ENCODE data around the gene LYPD6.

The LYPD6 gene

DNA sequence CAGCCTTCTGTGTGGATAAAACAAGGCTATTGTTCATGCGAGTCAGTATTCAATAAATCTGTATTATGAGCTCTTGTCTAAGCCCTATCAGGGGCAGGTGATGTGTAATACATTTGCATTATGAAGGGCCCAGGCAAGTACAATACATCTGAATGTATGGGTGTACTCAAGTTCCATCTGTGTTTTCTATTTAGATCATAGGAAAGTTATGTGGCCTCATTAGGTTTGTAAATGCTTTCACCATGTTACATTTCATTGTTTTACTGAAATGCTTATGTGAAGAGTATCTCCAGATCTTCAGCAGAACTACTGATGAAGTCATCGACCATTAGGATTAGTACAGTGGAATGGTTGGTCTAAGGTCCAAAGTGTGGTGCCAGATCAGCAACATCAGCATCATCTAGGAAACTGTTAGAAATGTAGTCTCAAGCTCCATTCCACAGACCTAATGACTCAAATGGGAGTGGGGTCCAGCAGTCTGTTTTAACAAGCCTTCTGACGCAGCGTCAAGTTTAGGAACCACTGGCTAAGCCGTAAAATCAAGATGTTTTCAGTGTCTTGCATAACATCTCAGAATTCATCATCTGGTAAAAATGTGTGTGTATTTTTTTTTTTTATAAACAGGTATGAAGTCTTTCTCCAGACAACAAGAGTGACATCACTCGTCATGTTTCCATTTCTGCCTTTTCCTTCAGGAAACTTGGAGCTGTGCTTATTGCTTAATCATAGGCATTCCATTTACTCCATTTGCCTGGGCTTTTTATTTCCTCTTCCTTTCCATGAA is 80.5 kb downstream of the LYPD6 start:
- DNase-seq, result no peak

DNA sequence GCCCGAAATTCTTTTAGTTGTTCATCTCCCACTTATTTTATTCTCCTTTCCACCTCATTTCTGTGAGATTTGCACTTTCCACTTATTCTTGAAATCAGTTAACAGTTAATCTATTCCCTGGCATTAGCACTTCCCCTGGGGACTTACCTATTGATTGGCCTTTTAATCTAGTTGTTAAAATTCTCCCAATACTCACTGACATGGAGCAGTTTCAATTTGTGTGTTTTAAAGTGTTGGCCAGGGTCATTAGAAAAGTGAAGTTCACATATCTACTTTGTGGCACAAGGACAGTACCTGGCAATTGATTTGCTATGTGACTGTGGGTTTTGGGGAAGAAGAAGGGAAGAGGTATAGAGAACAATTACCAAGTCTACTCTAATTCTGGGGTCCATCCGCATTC is 83.1 kb downstream of the LYPD6 start:
- no peak for DNase-seq

DNA sequence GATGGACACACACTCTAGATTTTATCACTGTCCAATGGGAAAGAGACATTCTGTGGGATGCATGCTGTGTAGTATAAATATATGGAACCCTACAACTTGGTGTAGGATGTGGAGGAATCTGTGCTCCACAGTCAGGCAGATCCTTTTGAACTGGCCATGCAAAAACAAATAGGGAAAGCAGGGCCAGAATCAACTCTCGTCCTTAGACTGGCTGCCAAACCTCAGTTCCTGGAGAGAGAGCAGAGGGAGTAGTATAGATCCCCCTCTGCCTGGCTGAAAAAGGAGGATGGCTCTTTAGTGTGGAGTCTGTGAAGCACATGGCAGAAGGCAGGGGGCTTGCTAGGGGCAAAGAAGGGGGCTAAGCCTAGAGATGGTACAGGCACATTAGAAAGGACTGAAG is 84.7 kb downstream of the LYPD6 start:
- DNase-seq, result no peak

DNA sequence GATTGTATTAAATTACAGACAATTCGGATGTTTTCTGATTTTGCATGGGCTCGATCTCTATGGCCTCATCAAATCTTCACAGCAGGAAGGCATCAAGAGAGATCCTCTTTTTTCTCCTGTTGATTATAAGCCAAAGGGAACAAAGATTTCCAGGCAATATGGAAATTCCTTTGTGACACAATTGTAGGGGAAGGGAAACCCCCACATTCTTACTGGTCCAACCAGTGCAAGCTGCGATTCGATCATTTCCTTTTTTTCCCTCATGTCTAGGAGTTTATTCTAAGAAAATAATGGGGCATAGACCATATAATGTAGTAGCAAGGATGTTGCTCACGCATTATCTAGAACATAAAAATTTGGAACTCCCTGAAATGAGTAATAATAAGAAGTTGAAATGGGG is 87.7 kb downstream of the LYPD6 start:
- no peak for DNase-seq

DNA sequence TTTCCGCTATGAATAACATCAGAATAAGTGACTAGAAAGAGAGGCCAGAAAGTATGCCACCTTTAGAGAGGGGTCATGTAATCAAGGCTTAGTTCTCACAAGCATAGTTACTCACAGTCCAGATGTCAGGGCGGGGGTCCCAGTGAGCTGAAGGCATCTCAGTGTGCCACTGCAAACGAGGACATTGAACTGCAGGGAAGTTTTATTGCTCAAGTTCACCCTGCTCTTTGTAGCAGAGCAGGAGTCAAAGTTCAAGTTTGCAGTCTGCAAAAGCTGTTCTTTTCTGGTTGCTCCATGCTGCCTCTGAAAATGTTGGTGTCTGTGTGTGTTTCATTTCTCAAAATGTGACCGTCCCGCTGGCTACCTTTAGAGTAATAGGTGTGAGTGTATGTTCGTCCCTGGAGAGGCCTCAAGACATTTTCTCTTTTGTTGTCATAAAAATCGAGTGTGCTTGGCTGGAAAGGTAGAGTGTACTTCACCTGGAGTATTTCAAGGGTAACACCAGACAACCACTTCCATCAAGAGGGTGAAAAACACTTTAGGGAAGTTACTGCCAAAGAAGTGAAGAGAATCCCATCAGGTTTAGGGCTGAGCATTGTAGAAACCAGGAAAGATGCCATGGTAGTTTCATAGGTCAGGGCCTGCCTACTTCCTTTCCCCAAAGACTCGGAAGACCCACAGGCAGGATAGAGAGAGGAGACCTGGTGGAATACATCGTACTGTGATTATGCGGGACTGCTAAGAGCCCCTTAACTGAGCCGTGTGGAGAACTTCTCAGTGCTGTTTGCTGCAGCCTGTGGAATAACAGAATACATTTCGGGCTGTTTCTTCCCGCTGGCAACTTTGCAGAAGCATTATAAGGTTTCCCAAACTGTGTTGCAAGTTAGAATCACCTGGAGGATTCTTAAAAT is 89.9 kb downstream of the LYPD6 start:
- no peak for DNase-seq

DNA sequence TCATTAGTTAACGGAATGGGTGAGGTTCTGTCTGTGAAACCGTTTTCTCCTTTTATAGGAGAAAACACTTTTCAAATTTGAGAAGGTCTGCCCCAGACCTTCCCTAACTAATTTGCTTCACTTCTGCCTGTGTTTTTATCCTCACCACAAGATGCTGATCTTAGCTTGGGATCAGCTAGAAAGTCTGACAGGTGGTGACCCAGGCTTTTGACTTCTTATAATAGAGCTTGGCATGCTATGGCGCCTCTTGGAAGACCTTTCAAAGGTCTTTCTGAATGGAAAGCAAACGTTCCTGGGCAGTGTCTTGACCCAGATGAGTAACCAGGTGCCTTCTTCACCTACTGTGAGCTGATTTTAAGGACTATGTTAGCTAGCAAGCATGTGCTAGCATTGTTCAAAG is 91.4 kb downstream of the LYPD6 start:
- no peak for DNase-seq

DNA sequence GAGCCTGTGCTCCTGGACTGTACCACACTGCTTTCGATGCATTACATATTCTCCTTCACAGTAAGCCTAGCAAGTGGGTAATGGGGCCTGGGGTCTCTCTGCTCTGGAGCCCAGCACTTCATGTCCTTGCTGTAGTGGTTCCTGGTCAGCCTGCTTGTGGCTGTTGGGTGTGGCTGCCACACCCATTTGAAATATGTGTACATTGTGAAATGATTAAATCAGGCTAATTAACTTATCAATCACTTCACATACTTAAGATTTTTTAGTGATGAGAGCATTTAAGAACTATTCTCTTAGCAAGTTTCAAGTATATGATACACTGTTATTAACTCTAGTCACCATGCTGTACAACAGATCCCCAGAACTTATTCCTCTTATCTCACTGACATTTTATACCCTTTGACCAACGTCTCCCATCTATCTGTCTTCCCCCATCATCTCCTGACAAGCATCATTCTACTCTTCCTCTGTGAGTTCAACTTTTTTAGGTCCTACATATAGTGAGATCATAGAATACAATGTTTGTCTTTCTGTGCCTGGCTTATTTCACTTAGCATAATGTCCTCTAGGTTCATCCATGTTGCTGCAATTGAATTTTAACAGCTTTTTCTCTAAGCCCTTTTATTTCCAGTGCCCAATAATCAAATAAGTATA is 92.1 kb downstream of the LYPD6 start:
- DNase-seq, result no peak

DNA sequence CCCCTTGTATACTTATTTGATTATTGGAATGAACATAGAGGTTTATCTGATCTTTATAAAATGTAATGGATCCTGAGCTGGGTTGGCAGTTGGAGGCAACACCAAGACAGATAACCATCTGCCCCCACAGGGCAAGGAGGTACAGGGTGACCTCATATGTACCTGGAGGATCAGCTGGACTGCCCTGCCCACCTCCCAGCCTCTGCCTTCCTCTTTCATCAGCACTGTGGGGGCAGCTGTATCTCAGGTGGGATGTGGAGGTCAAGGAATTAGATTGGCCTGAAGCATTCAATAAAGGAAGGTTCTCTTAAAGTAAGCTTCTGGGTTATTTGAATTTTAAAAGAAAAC is 92.6 kb downstream of the LYPD6 start:
- DNase-seq, result no peak

DNA sequence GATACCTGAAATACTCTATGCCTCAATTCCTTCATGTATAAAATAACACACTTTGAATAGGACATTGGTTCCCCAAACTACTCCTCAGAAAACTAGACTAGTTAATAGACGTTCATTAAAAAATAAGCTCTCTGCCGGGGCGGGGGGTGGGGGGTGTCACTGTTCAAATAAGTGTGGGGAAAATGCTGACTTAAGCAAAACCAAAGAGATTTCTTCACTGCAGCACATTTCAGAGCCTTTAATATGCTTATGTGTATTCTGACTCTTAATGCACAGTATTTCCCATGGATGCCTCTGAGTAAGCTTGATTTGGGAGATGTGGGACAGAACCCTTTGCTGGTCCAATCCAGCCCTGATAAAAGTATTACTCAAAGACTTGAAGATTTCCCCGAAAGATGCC is 93.2 kb downstream of the LYPD6 start:
- no peak for DNase-seq

DNA sequence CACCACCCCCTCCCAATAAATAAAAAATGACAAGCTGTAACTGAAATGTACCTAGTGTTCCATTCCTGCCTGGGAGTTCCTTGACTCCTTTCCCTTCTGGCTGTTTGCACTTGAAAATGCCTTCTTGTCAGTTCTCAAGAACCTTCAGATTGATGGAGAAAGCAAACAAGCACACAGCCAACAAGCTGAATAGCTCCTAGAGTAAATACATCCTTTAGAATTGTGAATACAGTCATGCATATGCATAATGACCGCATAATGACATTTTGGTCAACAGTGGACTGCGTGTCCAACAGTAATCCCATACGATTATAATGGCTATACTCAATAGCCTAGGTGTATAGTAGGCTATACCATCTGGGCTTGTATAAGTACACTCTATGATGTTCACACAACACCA is 97.0 kb downstream of the LYPD6 start:
- DNase-seq, result no peak

DNA sequence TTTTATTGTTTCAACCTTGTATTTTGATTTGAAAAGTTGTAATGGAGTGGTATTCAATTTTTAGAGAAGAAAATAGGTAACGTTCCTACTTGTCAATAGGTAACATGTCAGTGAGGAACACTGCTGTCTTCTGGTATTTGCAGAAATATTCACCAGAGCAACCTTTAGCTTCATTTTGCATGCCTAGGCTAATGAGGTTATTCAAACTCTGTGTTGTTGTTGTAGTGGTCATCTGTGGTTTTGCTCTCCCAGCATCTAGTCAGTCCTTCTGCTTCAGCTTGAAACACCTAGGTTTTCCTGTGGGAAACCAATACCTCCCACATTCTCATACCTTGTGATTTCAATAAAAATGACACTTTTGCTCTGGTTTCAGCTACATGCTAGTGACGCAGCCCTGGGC is 98.4 kb downstream of the LYPD6 start:
- DNase-seq, result no peak

DNA sequence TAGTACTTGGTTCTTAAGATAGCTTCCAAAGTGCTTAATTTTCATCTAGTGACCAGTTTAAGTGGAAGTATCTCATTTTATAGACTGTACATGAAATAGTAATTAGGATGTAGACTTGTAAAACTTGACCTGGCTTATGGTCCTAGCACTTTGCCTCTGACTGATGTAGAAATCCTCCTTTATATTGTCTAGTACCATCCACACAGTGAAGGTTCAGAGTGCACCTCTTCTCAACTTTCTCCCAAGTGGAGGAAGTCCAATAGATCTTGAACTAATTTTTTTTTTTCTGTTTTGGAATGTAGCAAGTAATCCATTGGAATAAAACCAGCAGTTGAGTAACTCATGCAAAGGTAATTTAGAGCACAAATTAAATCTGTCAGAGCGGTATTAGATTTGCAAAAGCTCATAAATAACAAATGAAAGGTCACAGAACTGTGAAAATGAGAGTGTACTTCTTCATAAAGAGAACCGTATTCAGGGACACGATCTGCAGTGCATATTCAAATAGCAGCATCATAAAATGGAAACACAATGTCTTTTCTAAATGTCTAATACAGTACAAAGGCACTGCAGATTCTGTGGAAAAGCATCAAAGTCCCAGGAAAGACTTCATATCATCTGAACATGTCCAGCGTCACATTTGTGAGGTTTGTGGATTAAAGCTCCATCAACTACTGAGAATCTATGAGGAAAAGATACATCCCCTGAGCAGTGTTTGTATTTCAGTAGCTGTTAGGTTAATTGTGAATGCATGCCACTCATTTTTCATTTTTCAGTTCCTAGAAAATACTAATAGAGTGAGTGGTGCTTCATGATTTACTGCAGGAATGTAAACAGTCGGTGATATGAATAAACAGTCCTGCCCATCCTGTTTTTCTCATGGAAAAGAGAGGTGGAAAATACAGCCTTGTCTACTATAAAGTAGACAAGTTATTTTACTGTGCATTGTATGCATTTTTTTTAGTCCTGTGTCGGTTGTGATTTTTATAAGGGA is 100.7 kb downstream of the LYPD6 start:
- no peak for DNase-seq

DNA sequence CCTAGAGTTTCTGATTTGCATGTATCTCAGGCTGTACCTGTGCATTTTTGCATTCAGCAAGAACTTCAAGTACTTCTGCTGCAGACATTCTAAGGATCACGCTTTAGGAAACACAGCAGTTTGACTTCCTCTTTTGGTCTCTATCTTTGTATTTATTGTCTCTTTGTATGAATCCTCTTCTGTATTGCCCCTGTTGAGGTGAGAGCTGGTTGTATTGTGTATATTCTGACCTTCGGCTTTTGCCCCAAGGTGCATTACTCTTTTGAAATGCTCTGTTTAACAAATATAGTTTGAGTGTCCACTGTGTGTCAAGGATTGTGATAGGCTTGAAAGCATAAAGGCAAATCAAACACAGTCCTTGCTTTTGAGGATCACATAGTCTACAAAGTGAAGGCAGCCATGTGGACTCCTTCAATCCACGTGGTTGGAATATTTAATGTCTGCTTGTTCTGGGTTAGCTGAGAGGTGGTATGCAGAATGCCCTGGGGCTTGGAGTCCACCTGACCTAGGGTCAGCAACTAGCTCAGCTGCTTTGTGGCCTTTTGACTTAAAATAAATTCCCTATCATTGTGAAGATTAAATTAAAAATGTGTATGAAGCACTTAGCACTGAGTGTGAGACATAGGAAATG is 108.1 kb downstream of the LYPD6 start:
- no peak for DNase-seq

DNA sequence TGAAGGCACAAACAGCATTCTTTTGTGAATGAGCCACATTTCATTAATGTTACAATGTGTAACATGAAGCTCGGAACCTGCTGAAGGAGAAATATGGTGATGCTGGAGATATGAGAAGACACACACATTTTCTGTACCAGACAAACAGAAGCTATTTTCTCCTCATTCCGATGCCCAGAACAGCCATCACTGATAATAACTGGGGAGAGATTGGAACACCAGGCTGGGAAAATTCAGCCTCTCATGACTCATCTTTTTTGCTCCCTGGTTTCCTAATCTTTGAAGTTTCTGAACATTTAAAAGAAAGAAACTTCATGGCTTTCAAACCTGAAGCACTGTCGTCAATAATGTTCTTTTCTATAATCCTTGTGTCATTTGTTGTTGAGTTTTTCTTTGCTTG is 110.9 kb downstream of the LYPD6 start:
- no peak for DNase-seq

DNA sequence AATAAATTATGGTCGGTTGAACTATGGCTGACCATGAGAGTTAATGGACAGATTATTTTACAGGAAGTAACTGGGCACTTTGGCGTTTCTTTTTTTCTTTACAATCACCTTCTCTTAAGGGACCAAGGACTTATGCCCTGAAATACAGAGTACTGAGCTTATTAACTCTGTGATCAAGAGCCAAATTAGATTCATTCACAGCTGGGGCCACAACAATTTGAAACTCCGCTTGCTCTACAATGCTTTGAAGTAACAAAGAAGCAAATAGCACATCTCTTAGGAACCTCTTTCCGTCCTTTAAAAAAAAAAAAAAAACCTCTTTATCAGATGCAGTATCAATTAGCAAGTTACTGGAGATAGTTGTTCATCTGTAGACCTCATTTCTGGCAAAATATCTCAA is 112.0 kb downstream of the LYPD6 start:
- no peak for DNase-seq

DNA sequence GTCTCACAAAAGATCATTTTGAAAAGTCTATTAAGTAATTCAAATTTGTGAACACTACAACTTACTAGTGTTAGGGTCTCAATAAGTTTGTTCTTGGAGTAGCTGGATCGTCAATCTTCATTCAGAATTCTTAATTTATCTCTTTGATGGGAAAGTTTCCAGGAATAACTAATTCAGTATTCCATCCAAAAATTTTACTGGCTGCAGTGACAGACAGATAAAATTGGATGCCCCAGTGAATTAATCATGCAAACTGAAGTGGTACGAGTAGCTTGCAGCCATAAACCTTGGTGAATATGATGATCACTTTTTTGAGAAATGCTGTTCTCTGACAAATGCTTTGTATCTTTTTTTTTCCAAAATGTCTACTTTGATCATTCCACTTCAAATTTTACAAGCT is 112.8 kb downstream of the LYPD6 start:
- DNase-seq, result no peak

DNA sequence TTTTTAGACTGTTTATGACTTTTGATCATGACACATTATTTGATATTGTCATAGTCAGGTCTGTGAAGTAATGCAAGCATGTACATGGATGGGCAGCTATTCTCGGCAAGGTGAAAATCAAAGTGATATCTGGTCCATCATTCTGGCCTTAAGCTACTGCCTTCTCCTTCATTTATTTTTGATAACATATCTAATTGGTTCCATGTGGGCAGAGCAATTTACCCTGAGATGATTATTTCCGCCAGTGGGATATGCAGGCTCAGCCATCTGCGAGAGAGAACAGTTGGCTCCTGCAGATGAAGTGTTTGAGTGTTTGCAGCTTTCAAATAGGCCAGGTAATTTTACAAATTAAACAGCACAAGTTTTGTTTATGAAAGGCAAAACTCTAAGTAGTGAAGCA is 116.4 kb downstream of the LYPD6 start:
- DNase-seq, result no peak

DNA sequence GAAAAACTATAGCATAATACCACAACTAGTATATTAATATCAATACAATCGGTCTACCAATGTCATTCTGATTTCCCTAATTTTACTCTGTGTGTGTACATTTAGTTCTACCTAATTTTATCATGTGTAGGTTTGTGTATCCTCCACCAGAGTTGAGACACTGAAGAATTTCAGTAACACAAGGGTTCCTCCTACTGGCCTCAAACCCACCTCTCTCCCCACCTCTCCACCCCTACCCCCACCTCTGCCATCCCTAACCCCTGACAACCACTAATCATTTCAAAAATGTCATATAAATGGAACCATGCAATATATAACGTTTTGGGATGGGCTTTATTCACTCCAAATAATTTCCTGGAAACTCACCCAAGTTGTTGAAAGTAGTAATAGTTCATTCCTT is 117.9 kb downstream of the LYPD6 start:
- no peak for DNase-seq

DNA sequence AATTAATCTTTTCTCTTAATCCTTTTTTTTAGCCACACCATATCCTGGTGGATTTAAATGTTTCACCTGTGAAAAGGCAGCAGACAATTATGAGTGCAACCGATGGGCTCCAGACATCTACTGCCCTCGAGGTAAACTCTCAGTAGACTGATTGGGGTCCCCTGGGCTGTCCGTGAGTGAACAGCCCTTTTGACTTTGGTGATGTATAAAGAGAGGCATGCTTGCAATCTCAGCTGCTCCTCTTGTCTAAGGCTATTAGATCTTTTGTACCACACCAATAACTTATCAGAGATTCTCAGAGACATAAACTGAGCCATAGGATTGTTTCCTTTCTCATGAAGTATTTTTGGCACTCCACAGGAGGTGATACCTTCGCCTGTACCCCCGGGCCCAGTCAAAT is 118.6 kb downstream of the LYPD6 start:
- no peak for DNase-seq

DNA sequence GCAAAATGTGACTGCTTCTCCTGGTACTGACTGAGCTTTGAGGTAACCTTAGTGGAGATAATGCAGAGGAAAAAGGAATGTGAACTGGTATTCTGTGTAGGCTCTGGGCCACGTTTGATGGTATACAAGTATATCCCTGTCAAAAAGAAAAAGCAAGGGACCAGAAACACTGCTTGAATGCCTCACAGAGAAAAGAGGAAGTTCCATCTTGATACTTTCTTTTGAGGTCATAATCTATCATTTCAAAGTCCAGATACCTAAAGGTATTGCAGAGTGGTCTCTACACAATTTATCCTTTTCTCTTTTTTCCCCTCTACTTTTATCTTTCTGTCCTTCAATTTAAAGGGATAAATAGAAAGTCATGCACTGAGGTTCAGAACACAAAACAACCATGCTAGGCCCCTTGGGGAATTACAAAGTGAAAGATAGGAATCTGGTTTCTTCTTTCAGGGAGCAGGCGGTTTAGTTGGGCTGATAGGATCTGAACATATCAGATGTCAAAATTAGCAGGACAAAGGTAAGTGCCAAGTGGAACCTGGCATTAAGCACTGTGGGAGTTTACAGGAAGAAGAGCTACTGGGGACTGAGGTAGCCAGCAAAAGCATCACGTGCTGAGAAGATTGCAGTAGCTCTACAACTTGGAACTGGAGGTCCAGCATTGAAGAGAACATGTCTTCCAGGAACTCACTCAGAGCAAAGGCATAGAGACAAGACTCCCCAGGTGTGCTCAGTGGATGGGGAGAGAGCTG is 121.2 kb downstream of the LYPD6 start:
- no peak for DNase-seq

DNA sequence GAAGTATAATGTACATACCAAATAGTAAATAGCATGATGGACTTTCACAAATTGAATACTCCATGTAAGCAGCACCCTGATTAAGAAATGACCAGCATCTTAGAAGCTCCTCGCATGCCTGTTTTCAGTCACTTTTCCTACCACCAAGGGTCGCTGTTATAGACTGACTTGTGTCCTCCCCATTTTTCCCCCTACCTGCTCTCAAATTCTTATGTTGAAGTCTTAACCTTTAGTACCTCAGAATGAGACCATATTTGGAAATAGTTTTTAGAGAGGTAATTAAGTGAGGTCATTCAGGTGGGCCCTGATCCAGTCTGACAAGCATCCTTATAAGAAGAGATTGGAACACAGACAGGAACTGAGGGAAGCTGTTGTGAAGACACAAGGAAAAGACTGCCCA is 125.9 kb downstream of the LYPD6 start:
- no peak for DNase-seq

Data from NCI-H524 treated with DMSO at 0.1 percent for 48 hours (cell line).